Measurements from ENCODE around the gene TXNDC11. TPM values are rescaled to one million over a fixed set of nuclear protein-coding genes. Genes with fewer than 3 reads are reported as not detected.

Gene TXNDC11
- total RNA-seq, 1 experiment from 2014 or later: 24.3 TPM

DNA sequence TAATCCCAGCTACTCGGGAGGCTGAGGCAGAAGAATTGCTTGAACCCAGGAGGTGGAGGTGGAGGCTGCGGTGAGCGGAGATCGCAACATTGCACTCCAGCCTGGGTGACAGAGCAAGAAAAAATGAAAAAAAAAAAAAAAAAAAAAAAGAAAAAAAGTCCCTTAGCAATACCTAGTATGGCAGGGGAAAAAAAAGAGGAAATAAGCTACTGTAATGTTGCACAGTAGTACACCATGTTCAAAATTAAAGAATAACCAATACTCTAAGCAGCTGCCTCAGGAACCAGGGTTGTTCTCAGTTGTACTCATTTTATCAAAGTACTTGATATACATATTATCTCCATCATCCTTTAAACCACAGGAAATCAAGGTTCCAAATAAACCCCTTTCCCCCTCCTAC, 17.3 kb upstream of the TXNDC11 start:
- Mint-ChIP-seq H3K27ac (ENCODE audit: unreplicated experiment) (no peak overlapping the region), H3K4me1 (ENCODE audit: low read depth, unreplicated experiment) (peaks cover 8% of the 10 kb centered on the region), H3K9me3 (ENCODE audit: unreplicated experiment) (no peaks in the 10 kb centered on the region), H3K27me3 (ENCODE audit: insufficient read depth, unreplicated experiment) (no peaks in the 10 kb centered on the region), H3K4me3 (ENCODE audit: unreplicated experiment) (no peak overlapping the region), H3K36me3 (ENCODE audit: insufficient read depth, unreplicated experiment) (peaks cover 83% of the 10 kb centered on the region)
- peaks cover 3% of the 10 kb centered on the region; the same call in 1 of the 2 replicates for H3K36me3 ChIP-seq (ENCODE audit: control insufficient read depth, insufficient read depth, low read length)
- DNase-seq: no peak
- peaks cover 9% of the 10 kb centered on the region for H3K4me1 ChIP-seq
- no peaks in the 10 kb centered on the region for H3K27me3 ChIP-seq (replicated peaks; ENCODE audit: control insufficient read depth, insufficient read depth, low read length)
- no TSS peak for BruUV-seq (replicated peaks)
- intact Hi-C loops (cut with micrococcal nuclease; ENCODE audit: unreplicated experiment): no loop called here
- TF ChIP-seq, protein P1, sequence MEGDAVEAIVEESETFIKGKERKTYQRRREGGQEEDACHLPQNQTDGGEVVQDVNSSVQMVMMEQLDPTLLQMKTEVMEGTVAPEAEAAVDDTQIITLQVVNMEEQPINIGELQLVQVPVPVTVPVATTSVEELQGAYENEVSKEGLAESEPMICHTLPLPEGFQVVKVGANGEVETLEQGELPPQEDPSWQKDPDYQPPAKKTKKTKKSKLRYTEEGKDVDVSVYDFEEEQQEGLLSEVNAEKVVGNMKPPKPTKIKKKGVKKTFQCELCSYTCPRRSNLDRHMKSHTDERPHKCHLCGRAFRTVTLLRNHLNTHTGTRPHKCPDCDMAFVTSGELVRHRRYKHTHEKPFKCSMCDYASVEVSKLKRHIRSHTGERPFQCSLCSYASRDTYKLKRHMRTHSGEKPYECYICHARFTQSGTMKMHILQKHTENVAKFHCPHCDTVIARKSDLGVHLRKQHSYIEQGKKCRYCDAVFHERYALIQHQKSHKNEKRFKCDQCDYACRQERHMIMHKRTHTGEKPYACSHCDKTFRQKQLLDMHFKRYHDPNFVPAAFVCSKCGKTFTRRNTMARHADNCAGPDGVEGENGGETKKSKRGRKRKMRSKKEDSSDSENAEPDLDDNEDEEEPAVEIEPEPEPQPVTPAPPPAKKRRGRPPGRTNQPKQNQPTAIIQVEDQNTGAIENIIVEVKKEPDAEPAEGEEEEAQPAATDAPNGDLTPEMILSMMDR (IDR thresholded peaks at IDR 0.05; ENCODE audit: insufficient read depth in 1 of 2, low read depth in 1 of 2, low read length in 1 of 2, severe bottlenecking in 1 of 2, unreplicated experiment in 1 of 2): no peak
- ChIA-PET POLR2A (no interaction called here), CTCF (interaction anchor here (0.5 to 0.7 kb wide), 2 partner anchors 18 to 330 kb away, joined by 3 read pairs; no protein-coding TSS in a partner anchor)
- H3K9me3 ChIP-seq: no peaks in the 10 kb centered on the region
- H3K4me3 ChIP-seq (ENCODE audit: low read depth, low read length): no peak overlapping the region

DNA sequence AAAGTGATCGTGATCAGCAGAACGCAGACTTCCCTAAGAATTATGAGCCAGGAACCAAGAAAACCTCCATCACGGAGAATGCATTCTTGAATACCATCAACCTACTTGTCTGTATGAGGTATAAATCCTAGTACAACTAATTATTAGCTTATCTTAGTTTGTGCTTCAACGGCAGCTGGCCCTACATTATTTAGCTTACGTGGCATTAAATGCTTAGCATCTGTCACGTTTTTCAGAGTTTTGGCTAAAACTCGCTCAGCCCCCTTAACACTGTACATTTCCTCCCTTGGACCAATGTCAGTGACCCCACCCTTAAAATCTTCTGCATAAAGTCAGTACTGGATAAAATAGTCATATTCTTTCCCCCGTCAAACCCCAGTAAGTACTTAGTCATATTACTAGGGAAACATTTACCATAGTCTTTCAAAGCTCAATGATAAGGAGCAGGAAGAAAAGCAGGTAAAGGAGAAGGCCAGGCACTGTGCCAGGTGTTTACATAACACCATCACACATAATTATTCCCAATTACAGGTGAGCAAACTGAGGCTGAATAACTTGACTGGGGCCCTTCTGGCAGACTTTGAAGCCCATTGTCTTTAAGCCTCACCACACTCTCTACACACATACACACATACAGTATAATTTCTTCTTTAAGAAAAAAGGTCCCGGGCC, 16.6 kb upstream of the TXNDC11 start:
- H3K36me3 Mint-ChIP-seq (ENCODE audit: insufficient read depth, unreplicated experiment): peaks cover 80% of the 10 kb centered on the region
- H3K4me3 Mint-ChIP-seq (ENCODE audit: unreplicated experiment): no peak overlapping the region
- H3K27me3 ChIP-seq (replicated peaks; ENCODE audit: control insufficient read depth, insufficient read depth, low read length): no peaks in the 10 kb centered on the region
- intact Hi-C loops (cut with micrococcal nuclease; ENCODE audit: unreplicated experiment): no loop called here
- no peak overlapping the region for H3K27ac Mint-ChIP-seq (ENCODE audit: unreplicated experiment)
- H3K9me3 ChIP-seq: no peaks in the 10 kb centered on the region
- no peak for DNase-seq
- POLR2A ChIA-PET: no interaction called here
- no peak overlapping the region for H3K4me3 ChIP-seq (ENCODE audit: low read depth, low read length)
- no peaks in the 10 kb centered on the region for H3K9me3 Mint-ChIP-seq (ENCODE audit: unreplicated experiment)
- CTCF ChIA-PET: interaction anchor here (0.5 to 0.7 kb wide), 2 partner anchors 18 to 330 kb away, joined by 3 read pairs; no protein-coding TSS in a partner anchor
- no TSS peak for BruUV-seq (replicated peaks)
- TF ChIP-seq, protein P1 (IDR thresholded peaks at IDR 0.05; ENCODE audit: insufficient read depth in 1 of 2, low read depth in 1 of 2, low read length in 1 of 2, severe bottlenecking in 1 of 2, unreplicated experiment in 1 of 2): no peak
- H3K4me1 Mint-ChIP-seq (ENCODE audit: low read depth, unreplicated experiment): peaks cover 8% of the 10 kb centered on the region
- H3K4me1 ChIP-seq: peaks cover 9% of the 10 kb centered on the region
- H3K36me3 ChIP-seq (ENCODE audit: control insufficient read depth, insufficient read depth, low read length): peaks cover 3% of the 10 kb centered on the region; the same call in 1 of the 2 replicates
- H3K27me3 Mint-ChIP-seq (ENCODE audit: insufficient read depth, unreplicated experiment): no peaks in the 10 kb centered on the region

DNA sequence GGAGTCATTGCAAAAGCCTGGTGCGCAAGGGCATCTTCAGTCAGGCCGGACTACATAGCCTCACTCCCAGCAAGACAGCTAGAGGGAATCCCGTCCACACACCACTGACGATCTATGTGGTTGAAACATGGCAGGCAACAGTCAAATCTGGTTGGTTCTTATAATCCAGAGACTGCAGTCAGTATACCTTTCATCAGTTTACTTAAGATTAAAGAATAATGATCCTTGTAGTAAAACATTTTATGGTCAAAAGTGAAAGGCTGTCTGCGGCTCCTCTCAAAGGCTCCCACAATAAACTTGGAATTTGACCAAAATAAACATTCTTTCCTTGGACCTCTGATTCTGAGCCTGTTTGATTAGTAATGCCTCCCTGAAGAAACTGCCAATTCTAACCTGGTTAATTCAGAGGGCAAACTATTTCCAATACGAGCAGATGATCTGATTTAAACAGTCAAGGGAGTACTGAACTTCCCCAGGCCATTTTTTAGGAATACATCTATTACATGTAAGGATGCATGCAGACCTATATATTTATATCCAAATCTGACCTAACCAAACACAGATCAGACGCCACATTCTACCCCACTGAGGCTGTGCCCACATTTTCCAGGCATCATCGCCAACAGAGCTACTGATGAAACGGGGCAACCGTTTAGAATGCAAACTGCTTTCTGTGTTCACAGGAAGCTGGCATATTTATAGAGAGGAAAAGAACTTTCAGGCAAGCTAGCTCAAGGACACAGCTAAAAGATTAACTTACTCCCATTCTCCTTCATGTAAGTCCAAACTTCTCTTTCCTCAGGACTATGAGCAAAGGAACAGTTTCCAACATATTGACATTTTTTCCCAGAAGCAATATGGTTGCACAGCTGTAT, 15.3 kb upstream of the TXNDC11 start:
- Mint-ChIP-seq H3K9me3 (ENCODE audit: unreplicated experiment) (no peaks in the 10 kb centered on the region), H3K4me3 (ENCODE audit: unreplicated experiment) (no peak overlapping the region), H3K27me3 (ENCODE audit: insufficient read depth, unreplicated experiment) (no peaks in the 10 kb centered on the region), H3K27ac (ENCODE audit: unreplicated experiment) (no peak overlapping the region), H3K36me3 (ENCODE audit: insufficient read depth, unreplicated experiment) (peaks cover 85% of the 10 kb centered on the region), H3K4me1 (ENCODE audit: low read depth, unreplicated experiment) (peaks cover 10% of the 10 kb centered on the region)
- ChIA-PET CTCF (interaction anchor here (0.7 kb wide), 1 partner anchor 8 kb away, joined by 8 read pairs; no protein-coding TSS in a partner anchor), POLR2A (interaction anchor here (1.7 kb wide), 1 partner anchor 15 kb away, joined by 5 read pairs; the partner anchor contains the start of gene TXNDC11)
- Histone ChIP-seq H3K4me1 (peaks cover 9% of the 10 kb centered on the region), H3K36me3 (ENCODE audit: control insufficient read depth, insufficient read depth, low read length) (peaks cover 1% of the 10 kb centered on the region), H3K27me3 (replicated peaks; ENCODE audit: control insufficient read depth, insufficient read depth, low read length) (no peaks in the 10 kb centered on the region), H3K4me3 (ENCODE audit: low read depth, low read length) (no peak overlapping the region), H3K9me3 (no peaks in the 10 kb centered on the region)
- intact Hi-C loops (cut with micrococcal nuclease; ENCODE audit: unreplicated experiment): no loop called here
- DNase-seq: peak; percentile 47 to 52
- no TSS peak for BruUV-seq (replicated peaks)
- TF ChIP-seq, protein P1 (IDR thresholded peaks at IDR 0.05; ENCODE audit: insufficient read depth in 1 of 2, low read depth in 1 of 2, low read length in 1 of 2, severe bottlenecking in 1 of 2, unreplicated experiment in 1 of 2): no peak
